Kidney (tissue), 14 donors: ENCODE data around the gene VAMP3. TPM values are rescaled to one million over a fixed set of nuclear protein-coding genes. Genes with fewer than 3 reads are reported as not detected.

Source experiments
- DNase-seq, 5 donors: peaks; one replicate each; pipeline ENCODE4 v3.0.0-alpha.2; 2013 to 2020
- FAIRE-seq: peaks from 2 replicates; lab custom pipeline; 2012; peaks lifted over from hg19 to GRCh38; lab: Jason Lieb, UNC
- H3K27ac ChIP-seq, 2 donors: one replicate each; pipeline ENCODE4 v1.7.0; 2013; ENCODE audit warnings: low read depth in 2 of 2, low read length in 2 of 2, inconsistent platforms in 1 of 2
- H3K27me3 ChIP-seq: one replicate; pipeline ENCODE4 v1.7.1; 2013; ENCODE audit warnings: low read length, inconsistent platforms; ENCODE audit not compliant: control insufficient read depth, insufficient read depth
- H3K36me3 ChIP-seq, 3 donors: one replicate each; pipeline versions ENCODE4 v1.7.0 to v1.7.1; 2013; ENCODE audit warnings: low read length in 3 of 3, control low read depth in 1 of 3, inconsistent platforms in 1 of 3; ENCODE audit not compliant: insufficient read depth in 3 of 3, control insufficient read depth in 2 of 3
- H3K4me1 ChIP-seq, 3 donors: one replicate each; pipeline versions ENCODE4 v1.7.0 to v1.7.1; 2013; ENCODE audit warnings: low read length in 3 of 3, inconsistent platforms in 1 of 3, low read depth in 1 of 3; ENCODE audit not compliant: control insufficient read depth in 2 of 3, insufficient read depth in 2 of 3
- H3K4me3 ChIP-seq, 3 donors: one replicate each; pipeline versions ENCODE4 v1.7.0 to v1.8.1; 2013; ENCODE audit warnings: low read length in 3 of 3, control low read depth in 1 of 3, inconsistent platforms in 1 of 3
- H3K9ac ChIP-seq, 3 donors: one replicate each; pipeline versions ENCODE4 v1.7.0 to v1.7.1; 2013; ENCODE audit warnings: low read length in 3 of 3, control low read depth in 1 of 3, inconsistent platforms in 1 of 3
- H3K9me3 ChIP-seq, 3 donors: one replicate each; pipeline versions ENCODE4 v1.7.0 to v1.7.1; 2013; ENCODE audit warnings: low read length in 3 of 3, control low read depth in 1 of 3, inconsistent platforms in 1 of 3; ENCODE audit not compliant: control insufficient read depth in 2 of 3, insufficient read depth in 1 of 3
- intact Hi-C: fragments of 100-400 bp; cut with DNase I; formaldehyde crosslinking; loops from one replicate; pipeline ENCODE4 v1.11.1; 2022
- polyA plus RNA-seq: library from polyadenylated mRNA; stranded (reverse); fragments of 350-450 nt; fragmentation: Illumina TruSeq; extraction: RNeasy Lipid Tissue Mini Kit (QIAGEN cat#74804); gene quantifications from one replicate; pipeline ENCODE4 v1.2.3, GENCODE V29; 2014; ENCODE audit warnings: low read depth, low replicate concordance; ENCODE audit not compliant: insufficient read depth
- total RNA-seq: library from RNA; stranded (reverse); fragmentation: NEBNext Ultra II Directional; extraction: Animal tissue kit (Norgen Biotek cat#: 25700); gene quantifications from one replicate; pipeline ENCODE4 v1.2.1, GENCODE V29; 2021
- TF ChIP-seq, protein P1 (sequence below): IDR thresholded peaks from 3 replicates; pipeline ENCODE4 v1.5.1; 2012; ENCODE audit warnings: mild to moderate bottlenecking, moderate library complexity, borderline replicate concordance; ENCODE audit not compliant: insufficient read depth; ENCODE audit errors: extremely low read depth
- donor health status: control.
- donor health status: control.
- donor health status: control.
- donor health status: control.
- donor health status: control.
- donor health status: DM: yes; HTN: yes; CAD: no.
- donor health status: Normal renal cell carcinoma (clear cell type).

The VAMP3 gene
- total and polyA plus RNA-seq, 2 donors from 2014 or later, result 69.7 to 93.8 TPM

DNA sequence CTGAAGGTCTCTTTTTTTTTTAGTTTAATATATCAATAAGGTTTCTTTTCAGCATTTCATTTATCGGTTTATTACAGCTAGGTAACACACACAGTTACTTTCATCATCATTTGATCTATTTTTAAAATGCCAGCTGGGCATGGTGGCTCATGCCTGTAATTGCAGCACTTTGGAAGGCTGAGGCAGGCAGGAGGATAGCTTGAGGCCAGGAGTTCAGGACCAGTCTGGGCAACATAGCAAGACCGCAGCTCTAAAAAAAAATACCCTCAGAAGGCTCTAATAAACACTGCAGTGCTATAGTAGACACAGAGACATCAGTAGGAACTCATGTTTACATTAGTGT, 48.5 kb upstream of the VAMP3 start:
- H3K4me1 ChIP-seq, result peaks cover 0 to 2% (median 0%) of the 10 kb centered on the region in 3 donors
- intact Hi-C loops, result no loop called here
- no peak overlapping the region for H3K4me3 ChIP-seq
- FAIRE-seq, result no peak
- no peak for DNase-seq
- no peaks in the 10 kb centered on the region for H3K9me3 ChIP-seq
- no peaks in the 10 kb centered on the region for H3K36me3 ChIP-seq
- H3K9ac ChIP-seq, result no peak overlapping the region
- H3K27me3 ChIP-seq, result no peaks in the 10 kb centered on the region
- TF ChIP-seq, protein P1, sequence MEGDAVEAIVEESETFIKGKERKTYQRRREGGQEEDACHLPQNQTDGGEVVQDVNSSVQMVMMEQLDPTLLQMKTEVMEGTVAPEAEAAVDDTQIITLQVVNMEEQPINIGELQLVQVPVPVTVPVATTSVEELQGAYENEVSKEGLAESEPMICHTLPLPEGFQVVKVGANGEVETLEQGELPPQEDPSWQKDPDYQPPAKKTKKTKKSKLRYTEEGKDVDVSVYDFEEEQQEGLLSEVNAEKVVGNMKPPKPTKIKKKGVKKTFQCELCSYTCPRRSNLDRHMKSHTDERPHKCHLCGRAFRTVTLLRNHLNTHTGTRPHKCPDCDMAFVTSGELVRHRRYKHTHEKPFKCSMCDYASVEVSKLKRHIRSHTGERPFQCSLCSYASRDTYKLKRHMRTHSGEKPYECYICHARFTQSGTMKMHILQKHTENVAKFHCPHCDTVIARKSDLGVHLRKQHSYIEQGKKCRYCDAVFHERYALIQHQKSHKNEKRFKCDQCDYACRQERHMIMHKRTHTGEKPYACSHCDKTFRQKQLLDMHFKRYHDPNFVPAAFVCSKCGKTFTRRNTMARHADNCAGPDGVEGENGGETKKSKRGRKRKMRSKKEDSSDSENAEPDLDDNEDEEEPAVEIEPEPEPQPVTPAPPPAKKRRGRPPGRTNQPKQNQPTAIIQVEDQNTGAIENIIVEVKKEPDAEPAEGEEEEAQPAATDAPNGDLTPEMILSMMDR, result no peak
- H3K27ac ChIP-seq, result no peak overlapping the region

DNA sequence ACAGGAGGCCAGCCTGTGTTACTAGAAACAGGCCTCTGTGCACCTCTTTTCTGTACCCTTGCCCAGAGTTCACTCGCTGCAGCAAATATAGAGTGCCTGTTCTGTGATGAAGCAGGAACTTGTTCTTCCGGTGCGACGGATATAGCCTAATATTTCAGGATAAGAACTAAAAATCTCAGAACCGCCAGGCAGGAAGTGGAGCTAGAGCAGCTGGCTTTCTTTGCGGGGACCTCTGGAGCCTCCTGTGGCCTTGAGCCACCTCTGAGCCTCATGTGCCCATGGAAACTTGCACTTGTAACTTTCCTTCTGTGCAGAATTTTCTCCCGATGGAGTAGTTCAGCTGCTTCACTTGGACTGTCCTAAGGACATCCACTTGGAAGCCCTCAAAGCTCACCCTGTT, 44.5 kb upstream of the VAMP3 start:
- intact Hi-C loops, result no loop called here
- peak in 1 of 5 donors; percentile 39 for DNase-seq
- FAIRE-seq, result no peak

DNA sequence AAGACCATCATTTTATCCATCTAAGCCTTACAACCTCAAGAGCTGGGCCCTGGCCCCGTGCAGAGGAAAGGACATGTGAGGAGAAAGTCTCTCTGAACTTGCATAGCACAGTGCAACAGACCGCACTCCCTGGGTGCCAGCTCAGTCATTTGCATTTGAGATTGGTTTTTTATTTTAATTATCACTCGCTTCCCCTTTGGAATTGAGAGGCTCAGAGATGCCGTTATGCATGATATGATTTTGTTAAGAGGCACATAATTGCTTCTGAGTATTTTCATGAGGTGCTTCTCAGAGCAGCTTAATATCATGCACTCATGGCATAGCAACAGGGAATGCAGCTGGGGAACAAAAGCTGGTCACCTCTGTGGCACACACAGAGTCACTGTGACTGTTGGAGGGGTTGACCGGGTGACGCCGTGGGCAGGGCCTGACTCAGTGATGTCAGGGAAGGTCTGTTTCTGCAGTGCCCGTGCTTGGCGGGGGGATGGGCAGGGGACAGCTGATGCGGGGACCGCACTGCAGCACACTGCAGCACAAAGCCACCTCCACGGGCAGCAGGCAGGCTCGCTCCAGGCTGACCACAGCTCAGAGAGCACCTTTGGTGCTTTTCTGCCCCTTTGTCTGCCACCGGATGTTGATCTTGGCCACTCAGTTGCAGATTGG, 43.2 kb upstream of the VAMP3 start:
- Histone ChIP-seq H3K36me3 (no peaks in the 10 kb centered on the region), H3K9ac (no peak overlapping the region), H3K4me3 (no peak overlapping the region), H3K4me1 (peaks cover 0 to 2% (median 0%) of the 10 kb centered on the region in 3 donors), H3K27me3 (no peaks in the 10 kb centered on the region), H3K9me3 (no peaks in the 10 kb centered on the region), H3K27ac (no peak overlapping the region)
- DNase-seq (peak in 3 of 5 donors; percentile 21 to 45 (median 24)), FAIRE-seq (no peak)
- intact Hi-C loops, result no loop called here
- TF ChIP-seq, protein P1, result no peak

More for the DNA sequence above, 44.5 kb upstream of the VAMP3 start:
- TF ChIP-seq, protein P1, result no peak
- Histone ChIP-seq H3K27me3 (no peaks in the 10 kb centered on the region), H3K36me3 (no peaks in the 10 kb centered on the region), H3K4me1 (peaks cover 0 to 2% (median 0%) of the 10 kb centered on the region in 3 donors), H3K4me3 (no peak overlapping the region), H3K9ac (no peak overlapping the region), H3K9me3 (no peaks in the 10 kb centered on the region), H3K27ac (no peak overlapping the region)

DNA sequence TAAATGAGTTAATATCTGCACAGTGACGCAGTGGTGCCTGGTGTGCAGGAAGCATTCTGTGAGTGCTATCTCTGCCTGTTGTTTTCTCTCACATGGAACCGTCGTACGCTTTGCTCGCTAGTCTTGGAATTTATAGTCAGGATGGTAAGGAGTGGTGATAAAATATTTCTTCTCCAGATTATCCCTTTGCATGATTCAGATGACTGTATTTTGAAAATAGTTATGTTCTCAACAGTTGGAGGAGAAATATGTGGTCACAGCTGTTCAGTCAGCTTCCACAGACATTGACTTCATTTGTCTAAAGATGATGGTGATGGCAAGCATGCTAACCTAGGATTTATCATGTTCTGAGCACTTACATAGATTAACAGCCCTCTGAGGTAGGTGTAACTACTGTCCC, 41.3 kb upstream of the VAMP3 start:
- FAIRE-seq (no peak), DNase-seq (no peak)
- TF ChIP-seq, protein P1, result no peak
- Histone ChIP-seq H3K27me3 (no peaks in the 10 kb centered on the region), H3K9me3 (no peaks in the 10 kb centered on the region), H3K4me1 (peaks cover 0 to 2% (median 0%) of the 10 kb centered on the region in 3 donors), H3K4me3 (no peak overlapping the region), H3K27ac (no peak overlapping the region), H3K36me3 (no peaks in the 10 kb centered on the region), H3K9ac (no peak overlapping the region)
- intact Hi-C loops, result no loop called here
